ENCODE data around the gene IL17C. TPM values are rescaled to one million over a fixed set of nuclear protein-coding genes. Genes with fewer than 3 reads are reported as not detected.
A peak's percentile ranks its signal among the peaks of the same experiment; 100 is the strongest.

Gene IL17C
- total and polyA plus RNA-seq, 4 donors = not detected

- Histone ChIP-seq H3K27ac (ENCODE audit: low read depth in 1 of 2, low read length in 2 of 2) (peak overlapping the region; percentile 71), H3K36me3 (ENCODE audit: control insufficient read depth in 4 of 4, insufficient read depth in 3 of 4, low read depth in 1 of 4, low read length in 3 of 4) (peaks cover 2 to 11% (median 3%) of the 10 kb centered on the region in 4 donors), H3K9ac (ENCODE audit: low read depth in 1 of 2, low read length in 2 of 2) (no peak overlapping the region), H3K9me3 (ENCODE audit: control insufficient read depth in 4 of 4, low read length in 3 of 4) (no peaks in the 10 kb centered on the region), H3K27me3 (ENCODE audit: control insufficient read depth in 4 of 4, insufficient read depth in 4 of 4, low read length in 3 of 4) (no peaks in the 10 kb centered on the region), H3K4me3 (ENCODE audit: low read depth in 1 of 3, low read length in 3 of 3) (no peak overlapping the region), H3K4me1 (ENCODE audit: control insufficient read depth in 4 of 4, insufficient read depth in 4 of 4, low read length in 3 of 4) (peaks cover 18 to 47% (median 38%) of the 10 kb centered on the region in 4 donors)
- TF ChIP-seq HNF4G (IDR thresholded peaks at IDR 0.05) = no peak
- TF ChIP-seq HNF4A (conservative IDR thresholded peaks at IDR 0.05) = no peak
- WGBS = 90% methylated on average over 20 of the region's 20 CpGs
- DNase-seq (ENCODE audit: low spot score) = no peak
These were observed 20.9 kb upstream of the IL17C start for GRCh38 chr16:88617268-88618031.

- DNase-seq (ENCODE audit: low spot score) = no peak
- 48% methylated on average over 20 of the region's 20 CpGs for WGBS
- peak; percentile 96 for TF ChIP-seq MAX (IDR thresholded peaks at IDR 0.05)
- TF ChIP-seq ATF3 (IDR thresholded peaks at IDR 0.05) = no peak
- TF ChIP-seq FOXA2 (IDR thresholded peaks at IDR 0.05) = peak; percentile 11
- peak; percentile 97 for TF ChIP-seq NR2F2 (IDR thresholded peaks at IDR 0.05)
- TF ChIP-seq CTCF (IDR thresholded peaks at IDR 0.05; ENCODE audit: low read depth, low read length, missing input control) = no peak
- no peak for TF ChIP-seq TAF1 (conservative IDR thresholded peaks at IDR 0.05)
- peak in 1 of 2 donors; percentile 38 for TF ChIP-seq GABPA (IDR thresholded peaks at IDR 0.05 in 1 of 2, conservative IDR thresholded peaks at IDR 0.05 in 1 of 2)
- TF ChIP-seq RXRA (IDR thresholded peaks at IDR 0.05) = peak; percentile 93 to 98
- TF ChIP-seq ZBTB33 (IDR thresholded peaks at IDR 0.05) = no peak
- TF ChIP-seq FOXA1 (IDR thresholded peaks at IDR 0.05) = peak; percentile 50
- peak; percentile 97 for TF ChIP-seq SP1 (IDR thresholded peaks at IDR 0.05)
- TF ChIP-seq RAD21 (IDR thresholded peaks at IDR 0.05) = peak; percentile 37 to 52
- peak; percentile 53 for TF ChIP-seq YY1 (IDR thresholded peaks at IDR 0.05)
- no peak for TF ChIP-seq REST (IDR thresholded peaks at IDR 0.05)
- TF ChIP-seq JUND (IDR thresholded peaks at IDR 0.05) = peak; percentile 31 to 38
- TF ChIP-seq EGR1 (IDR thresholded peaks at IDR 0.05; ENCODE audit: low read depth in 2 of 2) = peak in 1 of 2 donors; percentile 69
- TF ChIP-seq HNF4A (conservative IDR thresholded peaks at IDR 0.05) = peak; percentile 89 to 90
- peak; percentile 71 for TF ChIP-seq HNF4G (IDR thresholded peaks at IDR 0.05)
- no peaks in the 10 kb centered on the region for H3K9me3 ChIP-seq (ENCODE audit: control insufficient read depth in 4 of 4, low read length in 3 of 4)
- peaks cover 6 to 14% (median 10%) of the 10 kb centered on the region in 4 donors for H3K36me3 ChIP-seq (ENCODE audit: control insufficient read depth in 4 of 4, insufficient read depth in 3 of 4, low read depth in 1 of 4, low read length in 3 of 4)
- H3K9ac ChIP-seq (ENCODE audit: low read depth in 1 of 2, low read length in 2 of 2) = no peak overlapping the region
- no peaks in the 10 kb centered on the region for H3K27me3 ChIP-seq (ENCODE audit: control insufficient read depth in 4 of 4, insufficient read depth in 4 of 4, low read length in 3 of 4)
- no peak overlapping the region for H3K4me3 ChIP-seq (ENCODE audit: low read depth in 1 of 3, low read length in 3 of 3)
- H3K27ac ChIP-seq (ENCODE audit: low read depth in 1 of 2, low read length in 2 of 2) = peak overlapping the region; percentile 71
- peaks cover 18 to 47% (median 38%) of the 10 kb centered on the region in 4 donors for H3K4me1 ChIP-seq (ENCODE audit: control insufficient read depth in 4 of 4, insufficient read depth in 4 of 4, low read length in 3 of 4)
These were observed 20.0 kb upstream of the IL17C start for GRCh38 chr16:88618182-88618955.
